Osteocyte (in vitro differentiated cells): ENCODE data around the gene BEST4. TPM values are rescaled to one million over a fixed set of nuclear protein-coding genes. Genes with fewer than 3 reads are reported as not detected.

Source experiments
- DNase-seq: peaks from one replicate; pipeline ENCODE4 v3.0.0; 2021; ENCODE audit warnings: mixed read lengths; ENCODE audit not compliant: unreplicated experiment; ENCODE audit errors: extremely low spot score
- H3K27ac Mint-ChIP-seq: one replicate; pipeline ENCODE4 v1.8.0; 2021; ENCODE audit warnings: mild to moderate bottlenecking, mixed read lengths; ENCODE audit not compliant: unreplicated experiment
- H3K27me3 Mint-ChIP-seq: one replicate; pipeline ENCODE4 v1.8.0; 2021; ENCODE audit warnings: mixed read lengths; ENCODE audit not compliant: unreplicated experiment
- H3K36me3 Mint-ChIP-seq: one replicate; pipeline ENCODE4 v1.8.0; 2021; ENCODE audit warnings: mixed read lengths; ENCODE audit not compliant: unreplicated experiment
- H3K4me1 Mint-ChIP-seq: one replicate; pipeline ENCODE4 v1.8.0; 2021; ENCODE audit warnings: mixed read lengths; ENCODE audit not compliant: unreplicated experiment
- H3K4me3 Mint-ChIP-seq: one replicate; pipeline ENCODE4 v1.8.0; 2021; ENCODE audit warnings: mild to moderate bottlenecking, moderate library complexity, mixed read lengths; ENCODE audit not compliant: unreplicated experiment
- H3K9me3 Mint-ChIP-seq: one replicate; pipeline ENCODE4 v1.8.0; 2021; ENCODE audit warnings: mixed read lengths; ENCODE audit not compliant: unreplicated experiment
- total RNA-seq: library from RNA; stranded (reverse); gene quantifications from 2 replicates; pipeline ENCODE4 v1.2.1, GENCODE V29; 2021
- TF ChIP-seq, protein P1 (sequence below): fragments of 200-600 bp; sonication (generic); IDR thresholded peaks from 2 replicates; pipeline ENCODE4 v1.5.0; 2021; ENCODE audit warnings: antibody characterized with exemption, mild to moderate bottlenecking, moderate library complexity

BEST4 gene
- total RNA-seq, 1 donor from 2014 or later = 0.48 TPM

DNA sequence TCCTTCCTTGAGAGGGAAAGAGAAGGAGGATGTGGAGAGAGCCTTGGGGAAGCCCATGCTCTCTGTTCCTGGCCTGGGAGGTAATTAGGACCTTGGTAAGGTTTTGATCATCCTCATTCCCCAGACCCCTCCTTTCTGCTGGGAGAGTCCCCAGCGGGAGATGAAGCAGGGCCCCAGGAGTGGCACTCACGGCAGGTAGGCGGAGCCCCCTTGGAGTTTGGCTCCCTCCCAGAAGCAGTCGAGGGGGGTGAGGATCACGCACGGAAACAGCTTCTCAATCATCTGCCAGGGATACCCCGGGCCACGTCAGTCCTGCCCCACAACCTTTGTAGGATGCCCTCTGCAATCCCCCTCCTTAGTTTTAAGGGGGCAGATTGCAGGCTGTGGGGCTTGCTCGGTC, 43.5 kb upstream of the BEST4 start:
- Mint-ChIP-seq H3K36me3 (no peaks in the 10 kb centered on the region), H3K27ac (no peak overlapping the region), H3K9me3 (no peaks in the 10 kb centered on the region), H3K4me3 (no peak overlapping the region), H3K27me3 (no peaks in the 10 kb centered on the region), H3K4me1 (peaks cover 5% of the 10 kb centered on the region)
- DNase-seq = no peak
- TF ChIP-seq, protein P1, sequence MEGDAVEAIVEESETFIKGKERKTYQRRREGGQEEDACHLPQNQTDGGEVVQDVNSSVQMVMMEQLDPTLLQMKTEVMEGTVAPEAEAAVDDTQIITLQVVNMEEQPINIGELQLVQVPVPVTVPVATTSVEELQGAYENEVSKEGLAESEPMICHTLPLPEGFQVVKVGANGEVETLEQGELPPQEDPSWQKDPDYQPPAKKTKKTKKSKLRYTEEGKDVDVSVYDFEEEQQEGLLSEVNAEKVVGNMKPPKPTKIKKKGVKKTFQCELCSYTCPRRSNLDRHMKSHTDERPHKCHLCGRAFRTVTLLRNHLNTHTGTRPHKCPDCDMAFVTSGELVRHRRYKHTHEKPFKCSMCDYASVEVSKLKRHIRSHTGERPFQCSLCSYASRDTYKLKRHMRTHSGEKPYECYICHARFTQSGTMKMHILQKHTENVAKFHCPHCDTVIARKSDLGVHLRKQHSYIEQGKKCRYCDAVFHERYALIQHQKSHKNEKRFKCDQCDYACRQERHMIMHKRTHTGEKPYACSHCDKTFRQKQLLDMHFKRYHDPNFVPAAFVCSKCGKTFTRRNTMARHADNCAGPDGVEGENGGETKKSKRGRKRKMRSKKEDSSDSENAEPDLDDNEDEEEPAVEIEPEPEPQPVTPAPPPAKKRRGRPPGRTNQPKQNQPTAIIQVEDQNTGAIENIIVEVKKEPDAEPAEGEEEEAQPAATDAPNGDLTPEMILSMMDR = no peak

DNA sequence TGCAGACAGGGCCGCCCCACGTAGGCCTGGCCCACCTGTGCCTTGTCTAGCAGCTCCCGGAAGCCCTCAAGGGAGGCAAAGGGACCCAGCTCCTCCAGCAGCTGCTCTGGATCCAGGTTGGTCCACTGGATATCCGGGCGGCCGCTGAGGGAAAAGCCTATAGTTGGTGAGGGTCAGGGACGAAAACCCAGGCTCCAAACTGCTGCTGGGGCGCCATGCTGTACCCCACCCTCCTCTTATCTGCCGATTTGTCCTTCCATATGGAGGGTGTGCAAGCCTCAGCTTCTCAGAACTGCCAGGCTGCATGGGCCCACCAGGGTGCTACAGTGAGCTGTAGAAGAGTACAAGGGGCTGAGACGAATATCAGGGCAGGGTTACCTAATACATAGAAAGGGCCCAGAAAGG, 42.9 kb upstream of the BEST4 start:
- Mint-ChIP-seq H3K4me1 (peaks cover 2% of the 10 kb centered on the region), H3K27me3 (no peaks in the 10 kb centered on the region), H3K9me3 (no peaks in the 10 kb centered on the region), H3K4me3 (no peak overlapping the region), H3K36me3 (no peaks in the 10 kb centered on the region), H3K27ac (no peak overlapping the region)
- TF ChIP-seq, protein P1 = no peak
- no peak for DNase-seq

DNA sequence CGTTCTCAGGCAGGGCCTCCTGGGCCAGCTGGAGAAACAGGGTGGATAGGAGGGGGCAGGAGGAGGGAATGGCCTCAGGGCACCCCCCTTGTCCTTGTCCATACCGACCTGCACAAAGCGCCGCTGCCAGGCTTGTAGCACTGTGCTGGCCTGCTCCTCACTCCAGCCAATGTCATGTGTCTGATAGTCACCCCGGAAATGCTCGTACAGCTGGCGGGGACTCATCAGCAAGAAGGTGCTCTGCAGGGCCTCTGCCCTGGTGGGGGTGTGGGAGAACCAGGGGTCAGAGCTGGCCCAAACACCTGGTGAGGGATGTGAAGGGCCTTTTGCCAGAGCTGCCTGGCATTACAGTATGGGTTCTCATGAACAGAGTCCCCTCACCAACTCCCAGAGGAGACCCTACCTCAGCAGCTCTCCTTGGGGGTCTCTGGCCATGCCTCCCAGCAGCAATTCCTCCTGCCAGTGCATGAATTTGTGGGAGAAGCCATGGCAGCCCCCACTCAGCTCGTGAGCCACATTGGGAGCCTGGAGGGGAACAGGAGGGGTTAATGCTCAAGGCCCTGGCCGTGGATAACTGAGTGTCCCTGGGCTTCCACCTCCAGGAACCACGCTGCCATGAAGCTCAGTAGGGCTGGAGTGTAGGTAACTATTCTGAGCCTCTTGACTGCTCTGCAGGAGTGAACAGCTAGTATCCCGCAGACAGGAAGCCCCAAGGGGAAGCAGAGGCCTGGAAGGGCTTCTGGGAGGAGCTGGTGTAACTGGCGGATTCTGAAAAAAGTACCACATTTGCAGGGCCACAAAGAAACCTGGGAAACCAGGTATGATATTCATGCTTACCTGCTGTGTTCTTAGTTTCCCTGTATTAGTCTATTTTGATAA, 41.8 kb upstream of the BEST4 start:
- no peaks in the 10 kb centered on the region for H3K9me3 Mint-ChIP-seq
- DNase-seq = no peak
- H3K27ac Mint-ChIP-seq = no peak overlapping the region
- H3K4me3 Mint-ChIP-seq = no peak overlapping the region
- TF ChIP-seq, protein P1 = no peak
- no peaks in the 10 kb centered on the region for H3K36me3 Mint-ChIP-seq
- no peaks in the 10 kb centered on the region for H3K27me3 Mint-ChIP-seq
- no peaks in the 10 kb centered on the region for H3K4me1 Mint-ChIP-seq

DNA sequence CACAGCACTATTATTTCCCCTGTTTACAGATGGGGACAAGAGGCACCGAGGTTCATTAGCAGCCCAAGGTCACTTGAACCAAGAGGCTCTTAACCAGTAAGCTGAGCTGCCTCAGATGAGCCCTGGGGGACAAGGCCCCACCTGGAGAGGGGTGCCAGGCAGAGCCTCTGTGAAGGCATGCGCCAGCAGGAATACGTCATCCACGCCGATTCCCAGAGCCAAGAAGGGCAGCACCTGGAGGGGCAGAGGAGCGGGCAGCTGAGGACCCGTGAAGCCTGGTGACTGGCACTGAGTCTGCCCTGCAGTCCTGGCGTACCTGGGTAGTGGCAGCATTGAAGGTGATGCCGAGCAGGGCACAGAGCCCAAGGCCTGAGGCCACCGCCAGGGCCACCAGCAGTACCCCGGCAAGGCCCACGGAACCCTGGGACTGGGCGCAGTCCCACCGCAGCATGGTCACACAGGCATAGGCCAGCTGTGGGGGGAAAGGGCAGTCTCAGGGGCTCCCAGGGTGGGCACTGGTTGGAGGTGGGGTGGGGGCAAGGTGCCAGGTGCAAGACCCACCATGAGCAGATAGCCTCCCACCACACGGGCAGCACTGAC, 41.0 kb upstream of the BEST4 start:
- DNase-seq = no peak
- H3K9me3 Mint-ChIP-seq = no peaks in the 10 kb centered on the region
- no peaks in the 10 kb centered on the region for H3K4me1 Mint-ChIP-seq
- no peak overlapping the region for H3K27ac Mint-ChIP-seq
- H3K27me3 Mint-ChIP-seq = no peaks in the 10 kb centered on the region
- no peak overlapping the region for H3K4me3 Mint-ChIP-seq
- TF ChIP-seq, protein P1 = no peak
- no peaks in the 10 kb centered on the region for H3K36me3 Mint-ChIP-seq

DNA sequence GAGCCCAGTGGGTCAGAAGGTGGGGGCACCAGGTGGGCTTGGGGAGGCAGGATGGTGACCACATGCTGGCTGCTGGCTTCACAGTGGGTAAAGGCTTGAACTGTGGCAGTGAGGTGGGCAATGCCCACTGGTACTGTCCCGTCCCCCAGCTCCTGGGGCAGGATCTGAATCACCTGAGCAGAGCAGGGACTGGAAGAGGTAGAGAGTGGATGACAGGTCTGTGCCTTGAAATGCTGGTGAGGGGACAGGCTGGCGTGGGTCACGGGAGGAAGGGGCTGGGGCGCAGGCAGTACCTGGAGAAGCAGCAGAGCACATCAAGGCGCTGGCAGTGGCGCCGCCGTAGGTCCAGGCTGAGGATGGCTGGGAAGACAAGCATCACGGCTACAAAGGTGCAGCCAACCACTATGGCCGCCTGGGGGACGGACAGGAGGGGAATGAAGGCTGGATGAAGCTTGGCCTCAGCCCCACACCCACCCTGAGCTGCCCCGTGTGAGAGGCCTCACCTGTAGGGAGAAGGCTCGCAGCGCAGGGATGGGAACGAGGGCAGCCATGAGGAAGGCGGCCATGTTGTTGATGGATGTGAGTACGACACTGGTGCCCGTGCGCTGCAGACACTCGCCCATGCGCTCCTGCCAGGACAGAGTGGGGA, 40.2 kb upstream of the BEST4 start:
- Mint-ChIP-seq H3K4me3 (no peak overlapping the region), H3K27me3 (no peaks in the 10 kb centered on the region), H3K9me3 (no peaks in the 10 kb centered on the region), H3K4me1 (no peaks in the 10 kb centered on the region), H3K27ac (no peak overlapping the region), H3K36me3 (no peaks in the 10 kb centered on the region)
- TF ChIP-seq, protein P1 = no peak
- DNase-seq = no peak
